ENCODE measurements around the gene CFHR4.
"Not testable (repeated sequence)": the region's sequence is repeated elsewhere in the genome, so short reads cannot be mapped to it uniquely, and the experiment has no call there.

CFHR4 gene

DNA sequence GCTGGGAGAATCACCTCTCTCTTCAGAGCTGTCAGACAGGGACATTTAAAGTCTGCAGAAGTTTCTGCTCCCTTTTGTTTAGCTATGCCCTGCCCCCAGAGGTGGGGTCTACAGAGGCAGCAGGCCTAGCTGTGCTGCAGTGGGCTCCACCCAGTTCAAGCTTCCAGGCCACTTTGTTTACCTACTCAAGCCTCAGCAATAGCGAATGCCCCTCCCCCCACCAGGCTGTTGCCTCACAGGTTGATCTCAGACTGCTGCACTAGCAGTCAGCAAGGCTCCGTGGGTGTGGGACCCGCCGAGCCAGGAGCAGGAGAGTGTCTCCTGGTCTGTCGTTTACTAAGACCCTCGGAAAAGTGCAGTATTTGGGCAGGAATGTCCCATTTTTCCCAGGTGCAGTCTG lies 53.6 kb downstream of the CFHR4 start:
- DNase-seq (ENCODE audit: low read depth) = not testable (repeated sequence)

DNA sequence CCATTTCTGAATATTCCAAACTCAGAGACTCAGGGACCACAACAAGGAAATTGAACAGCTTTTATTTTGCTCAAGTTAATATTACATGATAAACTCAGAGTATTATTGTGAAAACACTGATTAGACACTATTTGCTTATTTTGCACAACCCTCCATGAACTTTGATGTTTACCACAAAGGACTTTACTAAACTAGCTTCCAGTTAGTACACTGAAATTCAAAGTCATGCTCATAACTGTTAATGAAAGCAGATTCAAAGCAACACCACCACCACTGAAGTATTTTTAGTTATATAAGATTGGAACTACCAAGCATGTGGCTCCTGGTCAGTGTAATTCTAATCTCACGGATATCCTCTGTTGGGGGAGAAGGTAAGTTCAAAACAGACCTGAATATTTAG lies 55.7 kb downstream of the CFHR4 start, which contains the start of gene CFHR2:
Gene CFHR2, plus strand, starts transcription at position 171 of the 400 bp plus-strand sequence. Its CDS starts 143 bp downstream, at position 314.
- not testable (repeated sequence) for DNase-seq (ENCODE audit: low read depth)

DNA sequence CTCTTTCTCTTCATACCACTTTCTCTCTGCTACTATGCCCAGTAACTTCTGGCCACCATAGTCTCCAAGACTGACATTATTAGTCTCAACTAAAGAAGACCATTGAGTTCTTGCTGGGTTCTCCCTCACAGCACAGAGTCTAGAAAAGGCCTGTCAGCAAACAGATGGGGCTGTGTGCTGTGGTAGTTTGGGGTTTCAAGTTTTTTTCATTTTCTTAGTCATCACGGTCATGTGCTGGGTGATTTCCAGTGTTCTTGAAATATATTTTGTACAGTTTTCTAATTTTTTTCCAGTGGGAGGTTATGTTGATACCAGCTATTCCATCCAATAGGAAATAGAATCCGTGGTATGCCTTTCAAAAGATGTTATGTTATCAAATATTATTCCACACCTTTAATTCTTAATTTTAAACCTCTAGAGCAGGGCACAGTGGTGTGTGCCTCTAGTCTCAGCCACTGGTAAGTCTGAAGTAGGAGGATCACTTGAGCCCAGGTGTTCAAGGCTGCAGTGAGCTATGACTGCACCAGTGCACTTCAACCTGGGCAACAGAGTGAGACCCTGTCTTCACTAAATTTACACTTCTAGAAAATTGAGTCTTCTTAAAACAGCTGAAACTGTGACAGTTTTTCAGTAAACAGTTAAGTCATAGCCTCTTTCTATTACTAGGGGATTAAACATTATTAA lies 64.0 kb downstream of the CFHR4 start:
- DNase-seq (ENCODE audit: low read depth) = no peak

DNA sequence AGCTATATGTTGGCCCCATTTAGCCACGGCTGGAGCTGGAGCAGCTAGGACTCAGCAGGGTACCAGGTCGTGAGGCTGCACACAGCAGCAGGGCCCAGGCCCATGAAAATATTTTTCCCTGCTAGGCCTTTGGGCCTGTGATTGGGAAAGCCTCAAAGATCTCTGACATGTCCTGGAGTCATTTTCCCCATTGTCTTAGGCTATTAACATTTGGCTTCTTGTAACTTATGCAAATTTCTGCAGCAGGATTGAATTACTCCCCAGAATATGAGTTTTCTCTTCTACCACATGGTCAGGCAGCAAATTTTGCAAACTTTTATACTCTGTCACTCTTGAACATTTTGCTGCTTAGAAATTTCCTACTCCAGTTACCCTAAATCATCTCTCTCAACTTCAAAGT lies 66.9 kb downstream of the CFHR4 start:
- no peak for DNase-seq (ENCODE audit: low read depth)

DNA sequence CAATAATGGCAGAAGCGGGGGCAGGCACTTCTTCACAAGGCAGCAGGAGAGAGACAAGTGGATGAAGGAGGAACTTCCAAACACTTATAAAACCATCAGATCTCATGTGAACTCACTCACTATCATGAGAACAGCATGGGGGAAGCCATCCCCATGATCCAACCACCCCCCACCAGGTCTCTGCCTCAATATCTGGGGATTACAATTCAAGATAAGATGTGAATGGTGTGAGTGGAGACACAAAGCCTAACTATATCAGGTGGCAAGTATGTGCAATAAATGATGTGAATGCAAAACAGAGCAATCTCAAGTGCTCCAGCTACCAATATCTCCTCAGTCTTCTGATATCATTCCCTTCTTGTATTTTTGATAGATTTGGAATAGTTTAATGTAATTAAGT lies 68.1 kb downstream of the CFHR4 start:
- no peak for DNase-seq (ENCODE audit: low read depth)

DNA sequence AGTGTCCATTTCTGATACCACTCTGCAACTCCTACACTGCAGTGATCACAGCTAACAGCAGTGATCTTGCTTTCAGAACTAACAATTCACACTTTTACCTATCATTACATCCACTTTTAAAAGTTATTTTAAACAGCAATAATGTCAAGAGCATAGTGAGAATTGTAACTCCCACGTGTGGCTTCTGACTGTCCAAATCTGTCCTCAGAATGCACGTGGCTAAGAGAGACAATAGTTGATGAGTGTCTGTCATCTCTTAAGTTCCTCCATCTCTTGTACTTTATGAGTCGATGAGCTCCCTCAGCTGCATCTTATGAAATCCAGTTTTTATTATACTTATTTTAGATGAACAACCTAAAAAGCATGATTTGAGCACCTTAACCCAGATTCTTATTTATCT lies 73.0 kb downstream of the CFHR4 start:
- DNase-seq (ENCODE audit: low read depth) = no peak

Measured in activated T-helper 1 cell treated with Interleukin-2 at 50 U/mL for 16 hours (primary cell).